GM23338 (cell line): ENCODE data around the gene DPYSL3. TPM values are rescaled to one million over a fixed set of nuclear protein-coding genes. Genes with fewer than 3 reads are reported as not detected.
A peak's percentile ranks its signal among the peaks of the same experiment; 100 is the strongest.

Experiments used
- ATAC-seq: fragments of 200-7000 bp; cut with Tn5 transposase; 3 replicates; pipeline ENCODE4 v1.9.1; 2020
- DNase-seq: peaks from one replicate; pipeline ENCODE4 v3.0.0-alpha.2; 2015; ENCODE audit warnings: low spot score
- H2AFZ ChIP-seq: fragments of 200-600 bp; sonication (generic); 2 replicates; pipeline ENCODE4 v1.8.0; 2016; ENCODE audit warnings: antibody characterized with exemption, mild to moderate bottlenecking, moderate library complexity
- H3F3A ChIP-seq: fragments of 200-600 bp; sonication (generic); replicated peaks from 2 replicates; pipeline ENCODE4 v1.8.0; 2017; ENCODE audit warnings: antibody characterized with exemption, mixed run types, low read depth
- H3K27ac ChIP-seq: fragments of 200-600 bp; sonication (generic); 2 replicates; pipeline ENCODE4 v1.6.1; 2016; ENCODE audit warnings: low read depth
- H3K27me3 ChIP-seq: fragments of 200-600 bp; sonication (generic); 2 replicates; pipeline ENCODE4 v1.8.0; 2016; ENCODE audit warnings: mild to moderate bottlenecking, mixed run types, moderate library complexity; ENCODE audit not compliant: insufficient read depth
- H3K36me3 ChIP-seq: fragments of 200-600 bp; sonication (generic); 2 replicates; pipeline ENCODE4 v1.8.0; 2016; ENCODE audit warnings: mild to moderate bottlenecking; ENCODE audit not compliant: insufficient read depth
- H3K4me1 ChIP-seq: fragments of 200-600 bp; sonication (generic); 2 replicates; pipeline ENCODE4 v1.8.0; 2016; ENCODE audit warnings: mild to moderate bottlenecking, moderate library complexity; ENCODE audit not compliant: insufficient read depth
- H3K4me2 ChIP-seq: fragments of 200-600 bp; sonication (generic); 2 replicates; pipeline ENCODE4 v1.7.1; 2017; ENCODE audit warnings: mixed run types
- H3K4me3 ChIP-seq: fragments of 200-600 bp; sonication (generic); 2 replicates; pipeline ENCODE4 v1.6.1; 2016; ENCODE audit warnings: mixed run types
- H3K79me2 ChIP-seq: fragments of 200-600 bp; sonication (generic); replicated peaks from 2 replicates; pipeline ENCODE4 v1.8.0; 2017; ENCODE audit warnings: mild to moderate bottlenecking; ENCODE audit not compliant: insufficient read depth
- H3K9me2 ChIP-seq: fragments of 200-600 bp; sonication (generic); 2 replicates; pipeline ENCODE4 v1.8.0; 2017; ENCODE audit not compliant: insufficient read depth
- H4K20me1 ChIP-seq: fragments of 200-600 bp; sonication (generic); replicated peaks from 2 replicates; pipeline ENCODE4 v1.8.0; 2017; ENCODE audit warnings: mild to moderate bottlenecking; ENCODE audit not compliant: insufficient read depth
- H3K27ac Mint-ChIP-seq: 2 replicates; pipeline ENCODE4 v1.8.0; 2020; ENCODE audit warnings: inconsistent platforms, mild to moderate bottlenecking, moderate library complexity, mixed read lengths
- H3K27me3 Mint-ChIP-seq: 3 replicates; pipeline ENCODE4 v1.8.0; 2022; ENCODE audit warnings: low read depth, mild to moderate bottlenecking, moderate library complexity, mixed read lengths, inconsistent platforms; ENCODE audit not compliant: insufficient read depth, poor library complexity
- H3K36me3 Mint-ChIP-seq: 3 replicates; pipeline ENCODE4 v1.8.0; 2021; ENCODE audit warnings: low read depth, mild to moderate bottlenecking, inconsistent platforms, moderate library complexity, mixed read lengths
- H3K4me1 Mint-ChIP-seq: 3 replicates; pipeline ENCODE4 v1.8.0; 2020; ENCODE audit warnings: mild to moderate bottlenecking, inconsistent platforms, mixed read lengths
- H3K4me3 Mint-ChIP-seq: 3 replicates; pipeline ENCODE4 v1.8.0; 2021; ENCODE audit warnings: moderate library complexity, mild to moderate bottlenecking, inconsistent platforms, mixed read lengths
- H3K9me3 Mint-ChIP-seq: 3 replicates; pipeline ENCODE4 v1.8.0; 2020; ENCODE audit warnings: moderate library complexity, mild to moderate bottlenecking, inconsistent platforms, mixed read lengths
- CTCF ChIP-seq, 2 experiments: fragments of 200-600 bp in 1 of 2; sonication (generic) in 1 of 2; conservative IDR thresholded peaks; 2 replicates each; pipeline versions ENCODE4 v1.5.1 to v1.6.1; 2016 to 2017; ENCODE audit warnings: antibody characterized with exemption in 2 of 2, low read depth in 2 of 2, mild to moderate bottlenecking in 2 of 2, moderate library complexity in 1 of 2
- EZH2 ChIP-seq: fragments of 200-600 bp; sonication (generic); IDR thresholded peaks from one replicate; pipeline ENCODE4 v1.8.0; 2017; ENCODE audit warnings: antibody characterized with exemption, mild to moderate bottlenecking, low read depth; ENCODE audit not compliant: unreplicated experiment
- EZH2phosphoT487 ChIP-seq: fragments of 200-600 bp; sonication (generic); IDR thresholded peaks from one replicate; pipeline ENCODE4 v1.8.1; 2018; ENCODE audit warnings: antibody characterized with exemption; ENCODE audit not compliant: unreplicated experiment
- POLR2AphosphoS5 ChIP-seq: IDR thresholded peaks from 2 replicates; pipeline ENCODE4 v1.6.1; 2016; ENCODE audit warnings: antibody characterized with exemption, low read depth
- polyA plus RNA-seq: library from polyadenylated mRNA; unstranded; fragments of >200 nt; fragmentation: Nextera tagmentation; extraction: Ambion mirVana; gene quantifications from 2 replicates; pipeline ENCODE4 v1.2.1, GENCODE V29; 2016
- total RNA-seq: library from RNA; depleted of rRNA; stranded (reverse); fragments of >200 nt; shearing (Covaris generic); gene quantifications from 2 replicates; pipeline ENCODE4 v1.2.3, GENCODE V29; 2014

DPYSL3 gene
- total and polyA plus RNA-seq, 2 experiments from 2014 or later = 97.6 to 455 TPM

- Mint-ChIP-seq H3K27ac (no peak overlapping the region), H3K36me3 (peaks cover 91% of the 10 kb centered on the region), H3K4me1 (peaks cover 17% of the 10 kb centered on the region), H3K9me3 (no peaks in the 10 kb centered on the region), H3K27me3 (peaks cover 11% of the 10 kb centered on the region), H3K4me3 (no peak overlapping the region)
- peak; percentile 69 for ATAC-seq
- no peaks in the 10 kb centered on the region for H3K9me2 ChIP-seq
- no peak overlapping the region for H3K4me3 ChIP-seq
- peaks cover 18% of the 10 kb centered on the region for H4K20me1 ChIP-seq
- no peak overlapping the region for H2AFZ ChIP-seq
- H3K27me3 ChIP-seq = no peaks in the 10 kb centered on the region
- no peak overlapping the region for H3K27ac ChIP-seq
- TF ChIP-seq CTCF (conservative IDR thresholded peaks at IDR 0.05; ENCODE audit: low read depth in 2 of 2) = peak; percentile 49 to 71
- TF ChIP-seq EZH2 = no peak
- 0 out of 2 replicates have a peak, but pooled peaks have one; percentile 10 for TF ChIP-seq POLR2AphosphoS5
- TF ChIP-seq EZH2phosphoT487 = no peak
- peaks cover 39% of the 10 kb centered on the region for H3F3A ChIP-seq
- H3K4me2 ChIP-seq = no peak overlapping the region
- peaks cover 78% of the 10 kb centered on the region for H3K36me3 ChIP-seq
- H3K79me2 ChIP-seq = no peaks in the 10 kb centered on the region
- H3K4me1 ChIP-seq = peaks cover 3% of the 10 kb centered on the region; the same call in 1 of the 2 replicates
- DNase-seq = peak; percentile 67
These were observed 112.3 kb downstream of the DPYSL3 start for GRCh38 chr5:147397616-147398015.

GRCh38 chr5:147396070-147396823, 113.6 kb downstream of the DPYSL3 start:
- Mint-ChIP-seq H3K4me3 (no peak overlapping the region), H3K4me1 (peaks cover 25% of the 10 kb centered on the region), H3K36me3 (peaks cover 94% of the 10 kb centered on the region), H3K9me3 (no peaks in the 10 kb centered on the region), H3K27me3 (peaks cover 12% of the 10 kb centered on the region), H3K27ac (no peak overlapping the region)
- DNase-seq = no peak
- no peaks in the 10 kb centered on the region for H3K79me2 ChIP-seq
- no peak overlapping the region for H3K4me2 ChIP-seq
- H2AFZ ChIP-seq = no peak overlapping the region
- H3K9me2 ChIP-seq = no peaks in the 10 kb centered on the region
- no peaks in the 10 kb centered on the region for H3K27me3 ChIP-seq
- peaks cover 79% of the 10 kb centered on the region for H3K36me3 ChIP-seq
- peaks cover 25% of the 10 kb centered on the region for H4K20me1 ChIP-seq
- TF ChIP-seq CTCF (conservative IDR thresholded peaks at IDR 0.05; ENCODE audit: low read depth in 2 of 2) = no peak
- H3F3A ChIP-seq = peaks cover 46% of the 10 kb centered on the region
- H3K27ac ChIP-seq = 0 out of 2 replicates have a peak overlapping the region, but pooled peaks have one; percentile 48
- ATAC-seq = no peak
- no peak overlapping the region for H3K4me3 ChIP-seq
- peaks cover 3% of the 10 kb centered on the region; the same call in 1 of the 2 replicates for H3K4me1 ChIP-seq
